Measurements from ENCODE around the gene SERPINF2. TPM values are rescaled to one million over a fixed set of nuclear protein-coding genes. Genes with fewer than 3 reads are reported as not detected.
"Not testable (repeated sequence)": the region's sequence is repeated elsewhere in the genome, so short reads cannot be mapped to it uniquely, and the experiment has no call there.

SERPINF2 gene
- polyA plus RNA-seq, 1 donor from 2014 or later, result not detected

GRCh38 chr17:1695365-1695764 is 47.3 kb upstream of the SERPINF2 start:
- Histone ChIP-seq H3K4me3 (ENCODE audit: low read length) (no peak overlapping the region), H3K4me2 (ENCODE audit: low read length) (no peak overlapping the region), H3K9me2 (ENCODE audit: insufficient read depth, low read length) (no peaks in the 10 kb centered on the region), H4K20me1 (ENCODE audit: insufficient read depth) (no peaks in the 10 kb centered on the region), H3F3A (ENCODE audit: insufficient read depth, low read length, poor library complexity, severe bottlenecking) (no peaks in the 10 kb centered on the region), H3K9ac (ENCODE audit: low read length) (no peak overlapping the region), H3K36me3 (ENCODE audit: insufficient read depth, low read length) (no peaks in the 10 kb centered on the region), H3K27ac (ENCODE audit: low read length) (no peak overlapping the region), H2AFZ (ENCODE audit: low read depth, low read length) (no peak overlapping the region), H3K27me3 (ENCODE audit: insufficient read depth, low read depth, low read length) (no peaks in the 10 kb centered on the region), H3K9me3 (ENCODE audit: low read length) (no peaks in the 10 kb centered on the region), H3K79me2 (replicated peaks; ENCODE audit: insufficient read depth, low read length) (no peaks in the 10 kb centered on the region)
- TF ChIP-seq EZH2 (IDR thresholded peaks at IDR 0.05; ENCODE audit: borderline replicate concordance, insufficient read depth, low read length, poor library complexity, severe bottlenecking) (no peak), REST (IDR thresholded peaks at IDR 0.05; ENCODE audit: borderline replicate concordance) (no peak), POLR2AphosphoS5 (IDR thresholded peaks at IDR 0.05) (no peak), TAF1 (IDR thresholded peaks at IDR 0.05; ENCODE audit: low read depth) (no peak), RAD21 (conservative IDR thresholded peaks at IDR 0.05) (no peak), CTCF (IDR thresholded peaks at IDR 0.05; ENCODE audit: poor library complexity, severe bottlenecking) (no peak), EP300 (conservative IDR thresholded peaks at IDR 0.05; ENCODE audit: poor library complexity, severe bottlenecking) (no peak), SMC3 (conservative IDR thresholded peaks at IDR 0.05; ENCODE audit: poor library complexity) (no peak), MXI1 (conservative IDR thresholded peaks at IDR 0.05; ENCODE audit: poor library complexity, severe bottlenecking) (no peak)

- no peaks in the 10 kb centered on the region for H3K9me2 ChIP-seq (ENCODE audit: insufficient read depth, low read length)
- H3K4me3 ChIP-seq (ENCODE audit: low read length), result no peak overlapping the region
- no peaks in the 10 kb centered on the region for H4K20me1 ChIP-seq (ENCODE audit: insufficient read depth)
- H3K27ac ChIP-seq (ENCODE audit: low read length), result no peak overlapping the region
- H2AFZ ChIP-seq (ENCODE audit: low read depth, low read length), result no peak overlapping the region
- H3K9ac ChIP-seq (ENCODE audit: low read length), result no peak overlapping the region
- no peaks in the 10 kb centered on the region for H3K9me3 ChIP-seq (ENCODE audit: low read length)
- H3K4me2 ChIP-seq (ENCODE audit: low read length), result no peak overlapping the region
- no peaks in the 10 kb centered on the region for H3K79me2 ChIP-seq (replicated peaks; ENCODE audit: insufficient read depth, low read length)
- H3F3A ChIP-seq (ENCODE audit: insufficient read depth, low read length, poor library complexity, severe bottlenecking), result no peaks in the 10 kb centered on the region
- no peak for TF ChIP-seq SMC3 (conservative IDR thresholded peaks at IDR 0.05; ENCODE audit: poor library complexity)
- TF ChIP-seq MXI1 (conservative IDR thresholded peaks at IDR 0.05; ENCODE audit: poor library complexity, severe bottlenecking), result no peak
- no peak for TF ChIP-seq EP300 (conservative IDR thresholded peaks at IDR 0.05; ENCODE audit: poor library complexity, severe bottlenecking)
- no peak for TF ChIP-seq TAF1 (IDR thresholded peaks at IDR 0.05; ENCODE audit: low read depth)
- no peak for TF ChIP-seq EZH2 (IDR thresholded peaks at IDR 0.05; ENCODE audit: borderline replicate concordance, insufficient read depth, low read length, poor library complexity, severe bottlenecking)
- TF ChIP-seq CTCF (IDR thresholded peaks at IDR 0.05; ENCODE audit: poor library complexity, severe bottlenecking), result no peak
- no peak for TF ChIP-seq RAD21 (conservative IDR thresholded peaks at IDR 0.05)
- no peak for TF ChIP-seq REST (IDR thresholded peaks at IDR 0.05; ENCODE audit: borderline replicate concordance)
- TF ChIP-seq POLR2AphosphoS5 (IDR thresholded peaks at IDR 0.05), result no peak
- H3K27me3 ChIP-seq (ENCODE audit: insufficient read depth, low read depth, low read length), result no peaks in the 10 kb centered on the region
- no peaks in the 10 kb centered on the region for H3K36me3 ChIP-seq (ENCODE audit: insufficient read depth, low read length)
Measured at GRCh38 chr17:1697681-1698080, 45.0 kb upstream of the SERPINF2 start.

- not testable (repeated sequence) for H3K27me3 ChIP-seq (ENCODE audit: insufficient read depth, low read depth, low read length); H3K4me2 ChIP-seq (ENCODE audit: low read length); H3K79me2 ChIP-seq (replicated peaks; ENCODE audit: insufficient read depth, low read length); H3K9me2 ChIP-seq (ENCODE audit: insufficient read depth, low read length); H3K9ac ChIP-seq (ENCODE audit: low read length); H3K36me3 ChIP-seq (ENCODE audit: insufficient read depth, low read length); H3F3A ChIP-seq (ENCODE audit: insufficient read depth, low read length, poor library complexity, severe bottlenecking); H3K4me3 ChIP-seq (ENCODE audit: low read length); H2AFZ ChIP-seq (ENCODE audit: low read depth, low read length); H3K27ac ChIP-seq (ENCODE audit: low read length); H4K20me1 ChIP-seq (ENCODE audit: insufficient read depth); H3K9me3 ChIP-seq (ENCODE audit: low read length)
Measured at GRCh38 chr17:1699891-1700290, 42.8 kb upstream of the SERPINF2 start.

Data from neural cell (in vitro differentiated cells).